Activated CD4-positive, alpha-beta T cell treated with anti-CD3 and anti-CD28 coated beads for 48 hours (primary cell): Measurements from ENCODE around the gene GALT.

ENCODE experiments used
- DNase-seq: peaks from one replicate; pipeline ENCODE4 v3.0.0-alpha.2; 2020

Gene GALT

DNA sequence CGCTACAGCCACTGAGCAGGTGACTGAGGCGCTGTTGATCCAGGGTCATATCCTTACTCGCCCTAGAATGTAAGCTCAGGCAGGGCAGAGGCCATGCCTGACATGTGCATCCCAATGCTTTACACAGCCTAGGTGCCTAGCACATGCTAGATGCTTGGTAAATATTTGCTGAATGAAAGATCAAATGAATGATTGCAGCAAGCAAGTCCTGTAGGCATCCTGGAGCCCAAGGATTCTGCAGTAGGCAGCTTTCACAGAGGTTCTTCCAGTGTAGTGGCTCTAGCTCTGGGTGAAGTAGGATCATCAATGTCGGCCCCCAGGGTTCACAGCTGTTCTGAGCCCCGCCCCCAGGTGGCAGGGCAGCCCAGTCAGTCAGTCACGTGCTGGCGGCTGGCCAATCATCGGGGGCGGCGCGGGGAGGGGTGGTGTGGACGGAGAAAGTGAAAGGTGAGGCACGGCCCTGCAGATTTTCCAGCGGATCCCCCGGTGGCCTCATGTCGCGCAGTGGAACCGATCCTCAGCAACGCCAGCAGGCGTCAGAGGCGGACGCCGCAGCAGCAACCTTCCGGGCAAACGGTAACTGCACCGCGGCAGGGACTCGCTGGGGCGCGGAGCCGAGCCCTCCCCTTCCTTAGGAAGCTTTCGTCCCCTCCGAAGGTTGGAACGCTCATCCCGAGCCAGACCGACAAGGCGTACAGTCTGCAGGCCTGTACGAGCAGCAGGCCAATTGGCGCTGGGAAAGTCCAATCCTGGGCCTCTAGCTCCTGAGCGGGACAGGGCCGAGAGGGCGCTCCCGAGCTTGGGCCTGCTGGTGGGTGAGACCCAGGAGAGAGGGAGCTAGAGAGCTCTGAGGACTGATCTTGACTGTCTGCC lies at the start of gene GALT:
GALT (plus strand) TSS at position 465 of the 873 bp plus-strand sequence; CDS start at position 495, 30 bp downstream.
- peak; percentile 98 for DNase-seq

DNA sequence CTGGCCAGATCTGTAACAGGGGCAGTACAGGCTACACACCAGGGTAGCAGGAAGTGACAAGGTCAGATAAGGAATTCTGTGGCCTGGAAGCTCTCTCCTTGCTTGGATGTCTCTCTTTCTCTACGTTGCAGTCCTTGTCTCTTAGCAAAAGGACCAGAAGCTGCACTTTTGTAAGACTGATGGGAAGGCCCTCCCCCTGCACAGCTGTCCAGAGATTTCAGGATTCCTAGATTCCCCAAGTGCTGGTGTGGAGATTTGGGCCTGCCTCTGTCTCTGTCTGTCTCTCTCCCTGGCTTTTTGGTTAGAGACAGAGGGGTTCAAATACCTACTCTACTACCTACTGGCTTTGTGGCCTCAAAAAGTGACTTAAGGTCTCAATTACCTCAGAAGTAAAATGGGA lies 46.9 kb upstream of the GALT start:
- DNase-seq, result no peak

DNA sequence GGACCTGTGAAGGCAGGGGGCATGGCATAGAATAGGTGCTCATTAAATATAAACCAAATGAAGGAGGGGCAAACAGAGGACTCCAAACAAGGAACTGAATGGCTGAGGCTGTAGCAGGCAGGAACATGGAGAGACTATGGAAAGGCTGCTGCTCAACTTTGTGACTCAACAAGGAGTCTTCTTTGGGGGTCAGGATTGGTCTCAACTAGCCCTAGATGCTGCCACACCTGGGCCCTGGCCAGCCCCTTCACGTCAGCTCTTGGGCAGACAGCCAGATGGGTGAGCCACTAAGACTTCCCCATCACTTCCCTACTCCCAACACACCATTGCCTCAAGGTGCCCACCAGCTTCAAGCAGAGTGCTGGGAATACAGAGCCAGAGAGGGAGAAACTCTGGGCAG lies 45.6 kb upstream of the GALT start:
- no peak for DNase-seq

DNA sequence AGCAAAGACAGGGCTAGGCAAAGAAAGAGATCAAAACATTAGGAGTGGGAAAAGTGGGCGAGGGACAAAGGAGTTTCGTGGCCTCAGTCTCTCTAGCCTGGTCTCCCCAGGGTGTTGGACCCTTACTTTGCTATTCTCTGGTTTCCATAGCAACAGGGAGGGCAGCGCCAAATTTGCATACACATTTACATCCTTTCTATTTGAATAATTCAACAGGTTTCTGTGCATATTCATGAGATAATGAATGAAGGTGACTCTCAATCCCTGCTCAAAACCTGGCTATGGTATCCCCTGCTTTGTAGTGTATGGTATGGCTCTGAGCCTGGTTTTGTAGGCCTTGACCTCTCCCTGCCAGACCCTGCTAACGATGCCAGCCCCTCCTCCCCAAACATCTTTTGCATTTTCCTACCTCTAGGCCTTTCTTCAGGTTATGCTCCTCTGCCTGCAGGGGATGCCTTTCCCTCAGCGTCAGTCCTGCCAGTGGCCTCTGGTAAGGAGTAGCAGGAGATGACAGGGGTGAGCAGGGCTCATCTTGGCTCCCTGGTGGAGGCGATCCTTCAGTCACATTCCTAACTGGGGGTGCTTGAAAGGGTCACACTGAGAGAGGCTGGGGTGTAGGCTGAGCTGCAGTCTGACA lies 44.4 kb upstream of the GALT start:
- no peak for DNase-seq

DNA sequence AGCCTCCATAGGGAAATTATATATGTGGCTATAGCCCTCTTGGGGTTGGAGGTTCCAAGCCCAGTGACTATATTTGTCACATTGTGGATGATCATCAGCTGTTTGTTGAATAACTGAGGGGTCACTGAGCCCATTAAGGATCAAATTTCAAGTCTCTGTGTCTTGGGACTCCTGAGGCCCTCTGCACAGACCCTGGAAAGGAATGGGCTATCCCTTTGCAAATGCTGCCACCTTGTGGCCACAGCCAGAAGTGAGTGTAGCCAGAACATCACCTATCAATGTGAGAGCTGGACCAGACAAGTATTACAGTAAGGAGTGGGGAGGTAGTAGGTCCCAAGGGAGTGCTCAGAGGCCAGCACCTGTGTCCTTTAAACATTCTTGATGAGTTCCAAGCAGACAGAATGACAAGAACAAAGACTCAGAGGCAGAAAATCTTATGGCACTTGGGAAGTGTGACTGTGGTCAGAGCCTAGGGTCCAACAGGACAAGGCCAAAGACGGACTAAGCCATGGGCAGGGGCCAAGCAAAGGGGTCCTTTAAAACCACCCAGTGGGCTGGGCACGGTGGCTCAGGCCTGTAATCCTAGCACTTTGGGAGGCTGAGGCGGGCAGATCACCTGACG lies 42.8 kb upstream of the GALT start:
- peak; percentile 87 for DNase-seq

DNA sequence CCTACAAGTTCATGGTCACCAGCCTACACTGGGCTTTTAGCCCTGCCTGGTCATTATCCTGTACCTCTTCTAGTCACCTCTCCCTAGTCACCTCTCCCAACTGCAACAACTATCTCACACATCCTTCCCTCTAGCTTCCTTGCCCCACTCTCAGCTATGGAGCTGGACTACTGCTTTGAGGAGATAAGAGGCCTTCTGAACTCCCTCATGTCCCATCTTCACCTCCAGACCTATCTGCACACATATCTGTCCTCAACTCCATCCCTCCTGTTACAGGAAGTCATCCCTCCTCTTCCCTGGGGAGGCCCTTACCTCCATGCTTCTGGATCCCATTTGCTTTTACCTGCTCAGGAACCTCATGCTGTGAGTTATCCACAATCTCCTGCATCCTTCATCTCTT lies 40.3 kb upstream of the GALT start:
- DNase-seq, result no peak

DNA sequence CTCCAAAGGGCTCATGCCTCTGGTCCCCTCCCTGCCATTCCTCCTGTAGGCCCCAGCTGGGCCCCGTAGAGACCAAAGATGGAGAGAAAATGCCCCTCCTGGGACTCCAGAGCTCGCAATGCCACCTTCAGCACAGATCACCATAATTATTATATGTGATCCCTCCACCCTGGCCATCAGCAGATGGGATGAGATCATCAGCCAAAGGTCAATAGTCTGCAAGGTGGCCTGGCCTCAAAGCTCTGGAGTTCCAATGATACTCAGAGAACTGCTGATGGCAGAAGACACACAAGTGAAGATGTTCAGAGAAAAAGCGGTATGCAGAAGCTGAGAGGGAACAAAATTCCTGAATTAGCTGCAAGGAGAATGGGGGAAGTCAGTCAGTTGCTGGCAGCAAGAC lies 39.6 kb upstream of the GALT start:
- no peak for DNase-seq

DNA sequence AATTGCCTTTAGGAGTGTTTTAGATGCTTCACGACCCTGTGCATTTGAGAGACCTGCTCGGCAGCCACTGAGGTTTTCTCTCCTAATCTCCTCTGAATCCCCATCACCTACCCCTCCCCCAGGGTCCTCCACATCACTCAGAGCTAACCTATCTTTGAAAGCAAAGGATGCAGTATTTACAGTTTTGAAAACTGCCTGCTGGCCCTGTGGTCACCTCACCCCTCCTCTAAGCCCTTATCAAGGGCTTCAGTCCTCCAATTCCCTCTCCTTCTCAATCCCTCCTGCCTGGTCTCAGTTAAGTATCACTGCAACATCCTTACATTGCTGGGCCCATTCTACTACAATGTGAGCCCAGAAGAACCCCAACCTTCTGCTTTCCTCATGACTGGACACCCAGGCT lies 39.1 kb upstream of the GALT start:
- no peak for DNase-seq

DNA sequence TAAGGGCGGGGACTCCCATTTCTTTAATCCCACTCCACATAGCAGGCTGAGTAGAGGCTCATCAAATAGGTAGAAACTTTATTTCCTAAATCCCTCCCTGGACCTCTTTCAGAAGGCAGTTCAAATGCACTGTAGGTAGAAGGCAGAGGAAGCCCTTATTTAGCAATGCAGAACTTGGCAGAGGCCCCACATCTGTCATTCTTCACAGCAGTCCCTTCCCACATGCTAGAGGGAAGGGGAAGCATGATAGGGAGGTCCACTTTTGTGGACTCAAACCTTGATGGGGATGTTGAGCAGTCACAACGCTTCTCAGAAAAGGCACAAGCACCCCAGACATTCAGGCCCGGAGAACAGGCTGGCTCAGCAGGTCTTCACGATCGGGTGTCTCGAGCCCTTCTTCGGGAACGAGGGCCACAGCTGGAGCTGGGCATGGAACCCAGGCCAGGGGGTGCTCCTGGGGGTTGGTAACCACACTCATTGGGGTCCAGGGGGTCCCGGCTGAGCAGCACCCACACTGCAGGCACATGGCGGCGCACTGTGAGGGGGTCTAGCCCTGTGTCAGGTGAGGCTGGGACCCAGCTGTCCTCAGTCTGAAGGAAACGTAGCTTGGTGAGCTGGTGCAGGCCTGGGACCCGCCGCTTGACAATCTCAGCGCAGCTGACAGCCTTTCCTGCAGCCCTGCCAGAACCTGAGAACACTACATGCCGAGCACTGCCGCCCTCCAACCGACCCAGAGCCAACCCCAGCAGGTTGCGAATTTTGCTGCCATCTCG lies 35.9 kb upstream of the GALT start:
- DNase-seq, result no peak

DNA sequence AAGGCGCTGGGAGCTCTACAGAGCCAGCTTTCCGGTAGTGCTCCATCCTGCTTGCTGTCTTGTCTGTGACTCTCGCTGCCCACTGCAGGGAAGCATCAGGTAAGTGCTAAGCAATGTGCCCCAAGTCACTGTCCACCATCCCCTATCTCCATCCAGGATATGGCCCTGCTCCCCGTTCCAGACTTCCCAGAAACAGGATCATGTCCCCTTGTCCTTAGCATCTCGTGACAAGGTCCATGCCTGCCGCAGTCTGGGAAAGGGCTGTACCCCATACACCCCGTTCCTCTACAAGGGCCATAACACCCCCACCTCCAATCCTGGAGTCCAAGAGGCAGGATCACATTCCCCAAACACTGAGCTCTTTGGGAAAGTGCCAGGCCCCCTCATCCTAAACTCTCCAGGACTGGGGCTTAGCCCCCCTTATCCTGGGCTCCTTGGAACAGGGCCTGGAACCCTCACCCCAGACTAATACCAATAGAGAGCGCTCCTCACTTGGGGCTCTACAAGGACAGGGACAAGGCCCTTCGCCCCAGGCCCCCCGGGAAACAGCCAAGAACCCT lies 35.1 kb upstream of the GALT start:
- no peak for DNase-seq

DNA sequence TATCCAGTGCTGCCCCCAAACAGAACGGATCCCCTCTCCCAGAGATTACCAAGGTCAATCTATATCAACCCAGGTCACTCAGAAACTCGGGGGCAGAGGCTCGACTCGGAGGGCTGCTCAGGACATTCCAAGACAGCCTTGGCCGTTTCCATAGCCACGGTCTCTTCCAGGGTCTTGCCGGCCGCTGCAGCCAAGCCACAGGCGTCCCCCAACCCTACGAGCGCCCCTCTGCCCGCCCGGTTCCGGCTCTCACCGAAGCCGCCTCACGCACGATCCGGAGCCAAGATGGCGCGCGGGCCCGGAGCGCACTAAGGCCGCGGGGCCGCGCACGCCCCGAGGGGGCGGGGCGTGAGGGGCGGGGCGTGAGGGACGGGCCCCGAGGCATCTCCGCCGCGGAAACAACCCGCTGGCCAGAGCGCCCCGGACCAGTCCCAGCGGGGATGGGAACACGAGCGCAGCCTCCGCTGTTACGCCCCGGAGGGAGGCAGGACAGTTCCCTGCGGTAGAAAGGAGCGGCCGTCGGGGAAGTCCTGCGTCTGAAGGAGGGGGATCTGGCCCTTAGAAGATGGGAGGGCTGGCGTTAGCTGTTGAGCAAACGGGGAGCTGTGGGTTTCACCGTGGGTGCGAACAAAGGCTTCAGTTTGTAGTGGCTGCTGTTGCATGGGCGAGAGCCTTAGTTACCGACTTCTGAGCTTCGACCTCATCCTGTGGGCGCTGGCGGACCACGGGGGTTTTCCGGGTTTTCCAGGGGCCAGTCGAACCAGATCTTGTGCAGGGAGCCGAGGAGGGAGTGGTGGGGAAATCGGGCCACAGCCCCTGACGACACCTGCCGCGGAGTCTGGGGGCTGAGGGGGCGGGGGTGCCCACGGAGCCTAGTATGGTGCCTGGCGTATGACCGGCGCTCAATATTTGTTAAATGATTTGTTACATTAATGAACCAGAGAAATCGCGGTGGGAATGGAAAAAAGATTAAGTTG lies 34.4 kb upstream of the GALT start, which contains the start of gene RPP25L:
RPP25L (minus strand) TSS at position 287 of the 977 bp plus-strand sequence. CDS start 801 bp downstream, outside the sequence.
- peak; percentile 88 for DNase-seq

DNA sequence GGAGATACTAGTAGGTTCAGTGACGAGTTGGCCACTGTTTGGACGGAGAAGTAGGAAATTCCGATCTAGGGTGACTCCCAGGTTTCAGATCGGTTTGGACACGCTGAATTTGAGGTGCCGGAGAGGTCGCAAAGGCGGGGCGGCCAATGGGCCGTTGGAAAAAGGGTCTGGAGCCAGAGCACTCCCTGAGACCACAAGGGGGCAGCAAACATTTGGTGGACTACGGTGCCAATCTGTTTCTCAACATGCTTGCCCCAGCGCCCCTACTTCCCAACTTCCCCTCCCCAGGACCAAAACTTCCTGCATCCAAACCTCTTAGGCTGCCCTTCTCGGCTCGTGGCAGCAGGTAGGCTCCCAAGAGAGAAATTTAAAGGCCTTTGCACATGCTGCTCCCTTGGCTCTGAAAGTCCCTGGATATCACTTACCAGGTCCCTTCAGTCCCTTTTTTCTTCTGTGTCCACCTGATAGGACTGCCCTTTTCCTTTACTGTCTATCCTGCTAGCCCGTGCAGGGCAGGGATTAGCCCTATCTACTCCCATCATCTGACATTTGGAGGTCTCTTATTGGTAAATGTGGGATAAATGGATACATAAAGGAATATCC lies 33.6 kb upstream of the GALT start:
- DNase-seq, result peak; percentile 80

DNA sequence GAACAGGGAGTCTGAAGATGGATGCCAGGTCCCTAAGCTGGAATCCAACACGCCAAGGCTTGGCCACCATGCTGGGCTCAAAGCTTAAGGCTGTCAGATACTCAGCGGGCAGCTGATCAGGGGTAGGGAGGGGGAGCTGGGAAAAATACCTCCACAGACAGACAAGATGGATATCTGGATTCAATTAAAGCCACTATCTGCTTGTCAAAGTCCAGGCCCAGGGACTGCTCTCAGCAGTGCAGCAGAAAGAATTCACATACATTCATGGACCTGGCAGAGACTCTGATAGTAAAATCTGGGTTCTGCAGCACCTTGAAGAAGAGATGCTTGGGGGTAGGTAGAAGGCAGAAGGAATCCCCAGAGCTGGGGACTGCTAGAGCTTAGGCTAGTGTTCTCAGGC lies 31.3 kb upstream of the GALT start:
- no peak for DNase-seq

DNA sequence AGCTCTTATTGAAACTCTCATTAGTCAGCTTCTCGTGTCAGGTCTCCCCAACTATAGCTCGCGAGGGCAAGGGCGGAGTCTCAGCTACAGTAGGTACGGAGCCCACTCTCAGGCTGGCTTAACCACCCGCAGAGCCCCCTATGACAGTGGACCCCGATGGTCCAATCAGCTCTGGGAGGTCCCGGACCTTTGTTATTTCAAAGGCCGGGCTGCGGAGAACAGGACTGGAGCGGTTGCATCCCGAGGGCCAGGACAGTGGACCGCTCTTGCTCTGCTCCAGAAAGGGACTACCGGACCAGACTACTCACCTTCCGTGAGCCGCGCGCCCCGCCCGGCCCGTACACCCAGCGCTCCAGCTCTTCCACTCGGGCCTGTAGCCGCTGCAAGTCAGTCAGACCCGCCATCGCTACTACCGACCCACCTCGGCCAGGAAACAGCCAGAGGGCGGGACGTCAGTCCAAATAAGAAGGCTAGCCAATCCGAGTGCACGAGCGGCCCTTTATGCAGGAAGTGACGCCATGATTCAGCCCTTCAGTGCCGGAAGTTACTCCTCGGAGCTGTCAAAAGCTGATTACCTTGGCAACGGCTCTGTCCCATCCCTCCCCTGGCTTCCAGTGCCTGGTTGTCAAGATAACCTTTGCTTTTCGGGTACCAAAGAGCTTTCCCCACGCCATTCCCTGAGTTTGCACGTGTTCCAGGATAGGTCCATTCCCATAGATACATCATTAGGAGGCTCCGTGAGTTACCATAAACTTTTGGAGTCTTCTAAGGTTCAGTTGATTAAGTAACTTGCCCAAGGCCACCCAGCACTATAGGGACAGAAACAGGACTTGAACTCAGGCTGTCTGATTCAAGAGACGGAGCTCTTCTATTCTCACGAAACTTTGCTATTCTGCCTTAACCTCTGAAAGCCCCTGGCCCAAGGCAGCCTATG lies 26.1 kb upstream of the GALT start, which contains the start of gene DCTN3:
DCTN3 (minus strand) TSS at position 435 of the 934 bp plus-strand sequence; CDS start at position 404, 31 bp downstream.
- peak; percentile 93 for DNase-seq

DNA sequence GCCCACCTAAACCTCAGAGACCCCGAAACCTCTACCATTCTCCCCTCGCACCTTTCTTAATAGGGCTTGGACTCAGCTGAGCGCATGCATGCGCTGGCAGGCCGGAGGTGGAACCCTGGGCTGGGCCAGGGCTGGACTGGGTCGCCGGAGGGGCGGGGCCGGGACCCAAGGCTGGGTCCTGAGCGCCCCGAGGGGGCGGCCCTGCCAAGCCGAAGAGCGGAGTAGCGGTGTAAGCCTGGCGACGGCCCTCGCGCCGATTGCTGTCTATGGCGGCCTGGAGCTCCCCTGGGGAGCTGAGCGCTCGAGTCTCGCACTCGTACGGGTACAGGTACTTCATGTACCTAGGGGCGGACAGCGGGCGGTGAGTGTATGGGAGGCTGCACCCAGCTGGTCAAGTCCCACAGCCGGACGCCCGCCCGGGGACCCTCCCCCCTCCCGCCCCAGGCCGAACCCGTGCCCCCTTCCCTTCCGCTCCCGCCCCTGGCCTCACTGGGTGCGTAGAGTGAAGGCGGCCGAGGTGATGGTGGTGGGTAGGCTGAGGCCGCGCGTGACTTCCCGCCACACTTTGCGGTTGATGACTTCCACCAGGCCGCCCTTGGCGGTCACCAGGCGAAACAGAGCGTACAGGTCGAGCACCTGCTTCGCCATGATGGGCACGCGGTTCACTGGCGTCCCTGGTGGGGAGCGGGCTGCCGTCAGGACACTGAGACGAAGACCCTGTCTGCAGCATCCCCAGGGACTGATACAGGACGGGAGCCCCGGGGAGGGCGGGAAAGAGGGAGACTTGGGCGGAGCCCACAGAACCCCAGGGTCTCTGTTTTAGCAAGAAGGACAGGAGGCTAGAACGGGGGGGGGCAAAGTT lies 22.9 kb upstream of the GALT start:
- no peak for DNase-seq

DNA sequence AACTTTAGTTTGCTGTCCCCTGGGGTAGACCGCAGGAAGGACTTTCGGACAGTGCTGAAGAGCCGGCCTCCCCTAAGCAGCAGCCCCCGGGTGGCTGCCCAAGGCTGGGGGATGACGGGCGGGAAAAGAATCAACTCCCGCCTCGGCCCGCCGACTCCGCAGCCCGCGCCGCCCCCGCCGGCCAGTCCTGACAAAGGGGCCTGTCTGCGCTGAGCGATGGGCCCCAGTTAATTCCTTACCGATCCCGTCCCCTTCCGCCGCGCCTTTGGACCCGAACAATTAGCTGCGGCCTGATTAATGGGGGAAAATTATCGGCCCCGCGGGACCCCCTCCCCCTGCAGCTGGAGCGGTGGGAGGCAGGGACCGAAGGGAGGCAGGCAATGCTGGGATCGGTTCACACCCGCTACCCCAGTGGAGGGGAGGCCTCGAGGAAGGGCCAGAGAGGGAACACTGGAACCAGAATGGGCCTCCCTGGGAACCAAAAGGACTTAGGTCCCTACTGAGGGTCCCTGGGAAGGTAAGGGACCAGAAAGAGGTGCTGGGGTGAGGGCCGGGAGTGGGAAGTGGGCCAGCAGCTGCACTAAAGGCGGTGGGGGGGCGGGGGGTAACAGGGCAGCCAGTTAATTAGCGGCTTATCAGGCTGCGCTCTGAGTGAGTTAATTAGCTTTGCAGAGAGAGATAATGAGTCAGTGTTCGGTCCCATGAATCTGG lies 21.8 kb upstream of the GALT start:
- no peak for DNase-seq

DNA sequence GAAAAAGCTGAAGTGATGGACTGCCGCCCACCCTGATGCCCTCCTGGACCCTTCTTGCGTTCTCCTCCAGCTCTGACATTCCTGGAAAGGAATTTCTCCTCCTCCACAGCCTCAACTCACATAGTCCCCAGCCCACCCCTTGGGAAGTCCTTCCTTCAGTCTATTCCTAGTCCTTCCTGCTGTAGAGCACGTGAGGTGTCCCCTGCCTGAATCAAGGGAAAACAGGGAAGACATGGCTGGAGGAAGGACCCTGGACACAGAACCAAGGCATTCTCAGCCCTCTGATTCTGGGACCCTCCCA lies 21.3 kb upstream of the GALT start:
- DNase-seq, result no peak
